Testis (tissue), 2 donors: ENCODE results near the gene CACNA1C.

Source experiments
- CTCF ChIP-seq, 3 experiments: fragments of 450-650 bp in 2 of 3; fragments of 200-600 bp in 1 of 3; sonication (generic) in 1 of 3; IDR thresholded peaks; one replicate each; pipeline ENCODE4 v1.5.1; 2016 to 2019; ENCODE audit warnings: antibody characterized with exemption in 3 of 3, mild to moderate bottlenecking in 2 of 3, moderate library complexity in 1 of 3
- POLR2A ChIP-seq: fragments of 450-650 bp; IDR thresholded peaks from one replicate; pipeline ENCODE4 v1.6.1; 2017; ENCODE audit warnings: antibody characterized with exemption, mild to moderate bottlenecking, moderate library complexity

GRCh38 chr12:2049604-2050540 is 2.9 kb upstream of the CACNA1C start:
- TF ChIP-seq CTCF (IDR thresholded peaks at IDR 0.05) (no peak), POLR2A (no peak)
